DND-41 (cell line): Measurements from ENCODE around the gene FBXW8.

Experiments used
- EZH2 ChIP-seq: IDR thresholded peaks from 3 replicates; pipeline ENCODE4 v1.6.1; 2012; ENCODE audit warnings: borderline replicate concordance, low read depth, mild to moderate bottlenecking, moderate library complexity, low read length, inconsistent platforms; ENCODE audit not compliant: severe bottlenecking
- TF ChIP-seq, protein P1 (sequence below): IDR thresholded peaks from 2 replicates; pipeline ENCODE4 v1.5.1; 2012; ENCODE audit warnings: borderline replicate concordance, low read length, moderate library complexity, mild to moderate bottlenecking; ENCODE audit not compliant: poor library complexity, severe bottlenecking; ENCODE audit errors: extremely low read depth

DNA sequence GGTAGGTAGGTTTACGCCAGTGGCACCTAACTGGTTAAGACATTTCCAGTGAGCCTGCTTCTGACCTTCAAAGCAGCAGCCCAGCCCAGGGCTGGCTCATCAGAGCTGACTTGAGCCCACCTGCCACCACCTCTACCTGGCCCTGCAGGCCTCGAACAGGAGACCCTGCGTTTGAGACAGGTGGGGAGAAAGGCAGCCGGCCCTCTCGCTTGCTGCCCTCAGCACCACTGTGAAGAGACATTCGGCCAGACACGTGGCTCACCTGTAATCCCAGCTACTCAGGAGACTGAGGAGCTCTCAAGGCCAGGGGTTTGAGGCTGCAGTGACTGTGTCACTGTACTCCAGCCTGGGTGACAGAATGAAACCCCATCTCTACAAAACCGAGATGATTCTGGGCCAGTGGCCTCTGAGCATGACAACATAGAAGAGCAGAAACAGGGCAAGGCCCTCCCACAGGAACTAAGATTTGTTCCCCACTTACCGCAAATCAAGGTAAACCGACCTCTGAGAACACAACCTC, 114.3 kb downstream of the FBXW8 start:
- TF ChIP-seq, protein P1, sequence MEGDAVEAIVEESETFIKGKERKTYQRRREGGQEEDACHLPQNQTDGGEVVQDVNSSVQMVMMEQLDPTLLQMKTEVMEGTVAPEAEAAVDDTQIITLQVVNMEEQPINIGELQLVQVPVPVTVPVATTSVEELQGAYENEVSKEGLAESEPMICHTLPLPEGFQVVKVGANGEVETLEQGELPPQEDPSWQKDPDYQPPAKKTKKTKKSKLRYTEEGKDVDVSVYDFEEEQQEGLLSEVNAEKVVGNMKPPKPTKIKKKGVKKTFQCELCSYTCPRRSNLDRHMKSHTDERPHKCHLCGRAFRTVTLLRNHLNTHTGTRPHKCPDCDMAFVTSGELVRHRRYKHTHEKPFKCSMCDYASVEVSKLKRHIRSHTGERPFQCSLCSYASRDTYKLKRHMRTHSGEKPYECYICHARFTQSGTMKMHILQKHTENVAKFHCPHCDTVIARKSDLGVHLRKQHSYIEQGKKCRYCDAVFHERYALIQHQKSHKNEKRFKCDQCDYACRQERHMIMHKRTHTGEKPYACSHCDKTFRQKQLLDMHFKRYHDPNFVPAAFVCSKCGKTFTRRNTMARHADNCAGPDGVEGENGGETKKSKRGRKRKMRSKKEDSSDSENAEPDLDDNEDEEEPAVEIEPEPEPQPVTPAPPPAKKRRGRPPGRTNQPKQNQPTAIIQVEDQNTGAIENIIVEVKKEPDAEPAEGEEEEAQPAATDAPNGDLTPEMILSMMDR = no peak
- TF ChIP-seq EZH2 = no peak
